ENCODE measurements around the gene ADH1C.
"Not testable (repeated sequence)": the region's sequence is repeated elsewhere in the genome, so short reads cannot be mapped to it uniquely, and the experiment has no call there.

ADH1C gene

GRCh38 chr4:99357948-99358347 is 5.4 kb upstream of the ADH1C start:
- DNase-seq = no peak

DNA sequence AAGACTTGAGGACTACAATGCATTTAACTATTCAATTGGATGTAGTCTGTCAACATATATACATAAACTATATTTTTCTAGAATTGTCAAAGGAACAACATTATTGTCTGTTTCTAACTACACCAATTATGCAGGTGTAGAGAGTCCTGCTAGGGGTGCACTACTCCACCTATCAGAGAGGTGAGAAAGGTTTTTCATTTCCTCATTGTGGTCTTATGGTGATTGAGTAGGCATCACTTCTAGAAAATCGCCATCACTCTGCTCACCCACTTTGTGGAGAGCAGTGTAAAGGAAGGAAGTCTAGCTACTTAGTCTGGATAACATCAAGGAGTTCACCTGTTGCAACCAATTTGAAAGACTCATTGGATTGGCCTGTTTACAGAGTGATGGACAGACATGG is 4.4 kb upstream of the ADH1C start:
- no peak for DNase-seq

DNA sequence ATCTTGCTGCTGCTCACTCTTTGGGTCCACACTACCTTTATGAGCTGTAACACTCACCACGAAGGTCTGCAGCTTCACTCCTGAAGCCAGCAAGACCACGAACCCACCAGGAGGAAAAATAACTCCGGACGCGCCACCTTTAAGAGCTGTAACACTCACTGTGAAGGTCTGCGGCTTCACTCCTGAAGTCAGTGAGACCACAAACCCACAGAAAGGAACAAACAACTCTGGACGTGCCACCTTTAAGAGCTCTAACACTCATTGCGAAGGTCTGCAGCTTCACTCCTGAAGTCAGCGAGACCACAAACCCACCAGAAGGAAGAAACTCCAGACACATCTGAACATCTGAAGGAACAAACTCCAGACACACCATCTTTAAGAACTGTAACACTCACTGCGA is 3.6 kb upstream of the ADH1C start:
- not testable (repeated sequence) for DNase-seq

- no peak for DNase-seq
Measured at GRCh38 chr4:99351487-99351886, 1.1 kb downstream of the ADH1C start.

GRCh38 chr4:99349338-99349737 is 3.2 kb downstream of the ADH1C start:
- no peak for DNase-seq

DNA sequence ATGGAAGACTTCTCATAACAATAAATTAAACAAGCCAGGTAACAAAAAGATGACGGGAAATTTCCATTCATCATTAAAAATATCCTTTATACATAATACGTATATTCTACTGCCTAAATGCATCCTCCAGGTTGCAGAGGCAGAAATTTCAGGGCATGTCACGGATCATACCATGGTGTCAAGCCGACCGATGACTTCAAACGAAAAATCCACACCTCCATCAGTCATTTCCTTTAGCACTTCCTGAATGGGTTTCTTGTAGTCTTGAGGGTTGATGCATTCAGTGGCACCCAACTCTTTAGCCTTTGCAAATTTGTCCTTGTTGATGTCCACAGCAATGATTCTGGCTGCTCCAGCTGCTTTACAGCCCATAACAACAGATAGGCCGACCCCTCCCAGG is 9.9 kb downstream of the ADH1C start:
- DNase-seq = not testable (repeated sequence)

GRCh38 chr4:99341426-99341825 is 11.1 kb downstream of the ADH1C start:
- DNase-seq = no peak

GRCh38 chr4:99339172-99339571 is 13.4 kb downstream of the ADH1C start:
- DNase-seq = no peak

GRCh38 chr4:99336553-99336952 is 16.0 kb downstream of the ADH1C start:
- DNase-seq = no peak

- no peak for DNase-seq
Measured at GRCh38 chr4:99334880-99335279, 17.7 kb downstream of the ADH1C start.

DNA sequence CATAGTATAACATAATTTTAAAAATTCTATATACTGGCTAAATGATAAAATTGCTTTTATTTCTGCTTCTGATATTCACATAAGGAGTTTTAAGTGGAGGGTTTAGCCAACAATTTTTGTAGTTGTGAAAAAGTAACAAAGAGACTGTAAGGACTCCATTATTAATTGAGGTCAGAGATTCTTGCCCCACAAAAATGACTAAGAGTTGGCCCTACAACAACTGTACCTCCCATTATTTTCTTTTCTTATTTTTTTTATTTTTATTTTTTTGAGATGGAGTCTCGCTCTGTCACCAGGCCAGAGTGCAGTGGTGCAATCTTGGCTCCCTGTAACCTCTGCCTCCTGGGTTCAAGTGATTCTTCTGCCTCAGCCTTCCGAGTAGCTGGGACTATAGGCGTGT is 21.9 kb downstream of the ADH1C start:
- no peak for DNase-seq

DNA sequence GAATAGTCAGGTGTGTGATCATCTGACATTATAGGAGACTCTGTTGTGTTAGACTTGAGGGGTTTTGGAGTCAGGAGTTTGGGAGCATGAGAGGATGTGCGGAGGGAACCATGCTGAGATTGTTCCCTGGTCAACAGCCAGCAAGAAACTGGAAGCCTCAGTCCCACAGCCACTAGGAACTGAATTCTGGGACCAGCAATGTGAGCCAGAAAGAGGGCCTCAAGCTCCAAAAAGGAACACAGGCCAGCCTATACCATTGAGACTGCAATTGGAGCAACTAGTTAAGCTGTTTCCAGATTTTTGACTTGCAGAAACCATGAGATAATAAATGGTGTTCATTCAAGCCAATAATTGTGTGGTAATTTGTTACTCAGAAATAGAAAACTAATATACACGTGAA is 22.7 kb downstream of the ADH1C start:
- no peak for DNase-seq

- DNase-seq = peak; percentile 1
Measured at GRCh38 chr4:99324979-99325378, 27.6 kb downstream of the ADH1C start.

DNA sequence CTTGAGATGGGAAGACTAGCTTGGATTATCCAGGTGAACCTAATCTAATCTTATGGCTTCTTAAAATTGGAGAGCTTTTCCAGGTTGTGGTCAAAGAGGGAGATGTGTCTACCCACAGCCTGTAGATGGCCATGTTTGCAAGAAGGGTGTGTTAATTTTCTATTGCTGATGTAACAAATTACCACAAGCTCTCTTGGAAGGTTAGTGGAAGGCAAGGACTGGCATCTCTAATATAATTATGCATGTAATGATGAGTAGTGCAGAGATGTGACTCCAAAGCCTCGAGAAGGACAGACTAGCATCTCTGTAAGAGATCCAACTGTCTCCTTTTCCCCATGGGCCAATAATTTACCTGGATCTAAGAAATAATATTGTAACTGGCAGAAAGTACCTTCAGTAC is 28.2 kb downstream of the ADH1C start:
- no peak for DNase-seq

DNA sequence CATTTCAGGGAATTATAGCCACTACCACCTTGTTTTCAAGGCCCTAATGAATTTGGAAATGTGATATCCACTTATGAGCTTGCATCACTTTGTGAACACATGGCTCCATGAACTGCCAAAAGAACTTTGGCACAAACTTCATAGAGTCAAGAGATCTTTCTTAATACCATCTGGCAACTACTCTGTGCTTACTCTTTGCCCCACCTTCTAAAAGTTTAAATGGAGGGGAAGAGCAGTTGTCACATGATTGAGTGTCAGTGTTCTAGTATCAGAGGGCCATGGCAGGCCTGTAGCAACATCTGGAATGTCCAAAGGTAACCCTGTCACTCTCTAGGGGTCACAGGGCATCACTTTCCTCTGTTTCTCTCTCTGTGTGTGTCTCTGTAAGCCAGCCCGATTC is 28.8 kb downstream of the ADH1C start:
- no peak for DNase-seq

- no peak for DNase-seq
Measured at GRCh38 chr4:99321241-99322191, 31.0 kb downstream of the ADH1C start, which contains the start of gene ADH1B. Gene ADH1B, minus strand, starts transcription at chr4:99321401. Its CDS starts 70 bp downstream, at chr4:99321331.

- DNase-seq = not testable (repeated sequence)
Measured at GRCh38 chr4:99317811-99318210, 34.7 kb downstream of the ADH1C start.

DNA sequence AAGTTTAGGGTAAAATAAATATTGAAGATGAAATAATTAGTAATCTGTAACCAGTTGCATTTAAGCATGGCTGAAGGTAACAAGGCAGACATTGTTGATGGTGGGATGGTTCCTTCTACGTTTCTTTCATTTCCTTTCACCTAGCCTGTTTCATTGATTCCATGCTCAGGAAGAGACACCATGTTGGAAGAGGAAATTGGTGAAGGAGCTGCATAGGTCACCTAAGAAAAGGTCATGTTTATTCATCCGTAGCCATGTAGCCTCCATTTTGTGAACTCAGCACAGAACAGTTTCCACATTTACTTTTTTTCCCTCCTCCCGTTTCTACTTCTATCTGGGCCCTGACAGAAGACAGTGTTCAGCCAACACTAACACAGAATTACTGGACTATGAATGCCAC is 35.2 kb downstream of the ADH1C start:
- DNase-seq = no peak

- no peak for DNase-seq
Measured at GRCh38 chr4:99315839-99316238, 36.7 kb downstream of the ADH1C start.

DNA sequence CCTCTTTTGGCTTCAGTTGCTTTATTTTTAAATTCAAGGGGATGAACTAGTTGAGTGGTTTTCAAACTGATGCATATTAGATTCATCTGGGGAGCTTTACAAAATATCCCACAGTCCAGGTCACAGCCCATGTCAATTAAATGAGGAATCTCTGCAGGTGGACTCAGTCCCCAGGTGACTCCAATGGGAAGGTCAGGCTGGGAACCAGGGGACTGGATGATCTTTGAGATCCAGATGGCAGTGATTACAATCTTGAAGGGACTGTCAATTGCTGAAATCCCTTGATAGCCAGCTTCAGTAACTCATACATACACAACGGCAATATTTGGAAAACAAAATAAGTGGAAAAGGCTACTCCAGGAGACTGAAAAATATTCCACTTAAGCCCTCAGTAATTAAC is 38.3 kb downstream of the ADH1C start:
- DNase-seq = no peak

GRCh38 chr4:99310389-99310788 is 42.2 kb downstream of the ADH1C start:
- DNase-seq = no peak

- DNase-seq = no peak
Measured at GRCh38 chr4:99305638-99306400, 46.7 kb downstream of the ADH1C start.

GRCh38 chr4:99301376-99302164 is 51.0 kb downstream of the ADH1C start:
- DNase-seq = no peak

Measured in EL (cell line).